ENCODE data around the gene RGL4. TPM values are rescaled to one million over a fixed set of nuclear protein-coding genes. Genes with fewer than 3 reads are reported as not detected.
"Not testable (repeated sequence)": the region's sequence is repeated elsewhere in the genome, so short reads cannot be mapped to it uniquely, and the experiment has no call there.

Gene RGL4
- total RNA-seq, 4 donors from 2014 or later: 0.25 to 1.3 TPM; not detected in 2

DNA sequence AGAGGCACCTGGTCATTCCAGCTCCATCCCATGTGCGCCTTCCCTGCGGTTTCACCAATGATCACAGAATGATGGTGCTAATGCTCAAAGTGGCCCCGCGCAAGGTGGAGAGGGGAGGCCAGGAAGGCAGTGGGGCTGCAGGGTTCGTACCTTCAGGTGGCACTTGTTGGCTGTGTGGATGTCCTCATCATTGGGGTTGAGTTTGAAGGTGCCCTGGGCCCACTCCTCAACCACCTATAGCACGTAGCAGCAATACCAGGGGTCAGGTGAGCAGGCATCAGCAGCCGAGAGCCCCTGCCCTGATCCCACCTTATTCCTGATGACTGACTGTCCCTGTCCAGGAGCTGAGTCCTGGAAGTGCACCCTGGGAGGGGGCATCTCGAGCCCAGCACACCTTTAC lies 38.1 kb upstream of the RGL4 start:
- WGBS, 2 donors: 89 to 98% methylated on average over 8 of the region's 8 CpGs
- Histone ChIP-seq H3K27ac (no peak overlapping the region), H3K27me3 (no peaks in the 10 kb centered on the region), H3K36me3 (no peaks in the 10 kb centered on the region), H3K4me3 (replicated peaks in 1 of 3) (no peak overlapping the region), H3K9me3 (no peaks in the 10 kb centered on the region), H3K4me1 (no peaks in the 10 kb centered on the region)
- no peak for DNase-seq
- intact Hi-C loops (cut with DNase I): no loop called here
- no peak for TF ChIP-seq POLR2A (IDR thresholded peaks at IDR 0.05)
- no peak for TF ChIP-seq CTCF (IDR thresholded peaks at IDR 0.05)

GRCh38 chr22:23655891-23656475 lies 34.8 kb upstream of the RGL4 start:
- Histone ChIP-seq H3K27ac (no peak overlapping the region), H3K9me3 (no peaks in the 10 kb centered on the region), H3K4me3 (replicated peaks in 1 of 3) (no peak overlapping the region), H3K4me1 (no peaks in the 10 kb centered on the region), H3K36me3 (peaks cover 0 to 10% of the 10 kb centered on the region in 2 donors), H3K27me3 (no peaks in the 10 kb centered on the region)
- 86 to 92% methylated on average over 6 of the region's 6 CpGs for WGBS, 2 donors
- intact Hi-C loops (cut with DNase I): no loop called here
- DNase-seq: no peak
- TF ChIP-seq CTCF (IDR thresholded peaks at IDR 0.05): no peak
- TF ChIP-seq POLR2A (IDR thresholded peaks at IDR 0.05): no peak

GRCh38 chr22:23657727-23658126 lies 33.1 kb upstream of the RGL4 start:
- Histone ChIP-seq H3K36me3 (peaks cover 0 to 10% of the 10 kb centered on the region in 2 donors), H3K27me3 (no peaks in the 10 kb centered on the region), H3K4me1 (no peaks in the 10 kb centered on the region), H3K27ac (no peak overlapping the region), H3K9me3 (no peaks in the 10 kb centered on the region), H3K4me3 (replicated peaks in 1 of 3) (no peak overlapping the region)
- 79 to 82% methylated on average over 5 of the region's 5 CpGs for whole genome bisulfite sequencing, 2 donors
- intact Hi-C loops (cut with DNase I): no loop called here
- DNase-seq: no peak
- TF ChIP-seq POLR2A (IDR thresholded peaks at IDR 0.05) (no peak), CTCF (IDR thresholded peaks at IDR 0.05) (no peak)

DNA sequence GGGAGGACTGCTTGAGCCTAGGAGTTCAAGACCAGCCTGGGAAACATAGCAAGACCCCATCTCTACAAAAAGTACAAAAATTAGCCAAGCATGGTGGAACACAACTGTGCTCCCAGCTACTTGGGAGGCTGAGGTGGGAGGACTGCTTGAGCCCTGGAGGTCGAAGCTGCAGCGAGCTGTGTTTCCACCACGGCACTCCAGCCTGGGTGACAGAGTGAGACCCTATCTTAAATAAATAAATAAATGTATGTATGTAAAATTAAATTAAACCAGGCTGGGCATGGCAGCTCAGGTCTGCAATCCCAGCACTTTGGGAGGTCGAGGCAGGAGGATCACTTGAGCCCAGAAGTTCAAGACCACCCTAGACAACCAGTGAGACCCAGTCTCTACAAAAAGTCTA lies 30.4 kb upstream of the RGL4 start:
- 95 to 100% methylated on average over 4 of the region's 4 CpGs for WGBS, 2 donors
- H3K36me3 ChIP-seq: peaks cover 0 to 10% of the 10 kb centered on the region in 2 donors

DNA sequence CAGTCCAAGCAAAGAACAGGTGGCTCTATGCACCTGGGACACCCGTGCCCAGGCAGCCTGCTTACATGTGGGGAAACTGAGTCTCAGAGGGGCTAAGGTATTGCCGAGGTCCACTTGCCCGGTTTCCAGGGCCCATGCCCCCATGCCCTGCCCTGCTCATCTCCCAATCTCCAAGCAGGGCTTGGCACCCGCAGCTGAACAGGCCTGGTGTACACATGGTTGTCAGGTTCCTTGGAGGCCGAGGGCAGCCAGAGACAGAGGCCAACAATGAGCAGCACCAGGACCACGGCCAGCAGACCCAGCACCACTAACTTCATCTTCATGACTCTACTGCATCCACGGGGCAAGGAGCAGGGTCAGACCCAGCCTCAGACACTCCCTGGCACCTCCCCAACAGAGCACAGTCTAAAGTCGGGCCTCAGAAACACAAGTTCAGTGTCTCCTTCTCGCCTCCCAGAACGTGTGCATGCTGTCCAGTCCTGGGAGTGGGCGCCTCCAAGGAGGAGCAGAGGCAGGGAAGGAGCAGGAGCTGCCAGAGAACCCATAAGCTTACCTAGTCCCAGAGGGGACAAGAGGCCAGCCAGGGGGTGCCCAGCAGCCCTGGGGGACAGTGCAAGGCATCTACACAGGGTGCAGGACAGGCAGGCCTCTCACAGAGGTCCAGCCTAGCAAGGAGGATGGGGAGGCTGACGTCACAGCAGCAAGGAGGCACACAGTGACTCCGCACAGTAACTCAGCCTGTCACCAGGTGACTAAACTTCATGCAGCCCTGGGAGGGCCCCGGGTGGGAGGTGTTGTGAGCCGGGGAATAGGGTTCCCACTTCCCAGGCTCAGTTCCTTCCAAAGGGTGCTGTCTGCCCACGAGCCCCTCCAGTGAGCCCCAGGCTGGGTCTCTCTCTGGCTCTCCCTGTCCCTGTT lies 20.2 kb upstream of the RGL4 start:
- H3K27me3 ChIP-seq: no peaks in the 10 kb centered on the region
- no peak for DNase-seq
- no peak overlapping the region for H3K27ac ChIP-seq
- H3K4me3 ChIP-seq (replicated peaks in 1 of 3): no peak overlapping the region
- H3K9me3 ChIP-seq: no peaks in the 10 kb centered on the region
- H3K36me3 ChIP-seq: no peaks in the 10 kb centered on the region
- no peaks in the 10 kb centered on the region for H3K4me1 ChIP-seq
- intact Hi-C loops (cut with DNase I): no loop called here
- TF ChIP-seq POLR2A (IDR thresholded peaks at IDR 0.05) (no peak), CTCF (IDR thresholded peaks at IDR 0.05) (no peak)
- 83 to 85% methylated on average over 6 to 14 of the region's 16 CpGs for WGBS, 2 donors

More for the DNA sequence above, 30.4 kb upstream of the RGL4 start:
- H3K27me3 ChIP-seq; H3K27ac ChIP-seq; H3K4me1 ChIP-seq; H3K9me3 ChIP-seq; intact Hi-C loops (cut with DNase I); DNase-seq; H3K4me3 ChIP-seq (replicated peaks in 1 of 3): not testable (repeated sequence)

DNA sequence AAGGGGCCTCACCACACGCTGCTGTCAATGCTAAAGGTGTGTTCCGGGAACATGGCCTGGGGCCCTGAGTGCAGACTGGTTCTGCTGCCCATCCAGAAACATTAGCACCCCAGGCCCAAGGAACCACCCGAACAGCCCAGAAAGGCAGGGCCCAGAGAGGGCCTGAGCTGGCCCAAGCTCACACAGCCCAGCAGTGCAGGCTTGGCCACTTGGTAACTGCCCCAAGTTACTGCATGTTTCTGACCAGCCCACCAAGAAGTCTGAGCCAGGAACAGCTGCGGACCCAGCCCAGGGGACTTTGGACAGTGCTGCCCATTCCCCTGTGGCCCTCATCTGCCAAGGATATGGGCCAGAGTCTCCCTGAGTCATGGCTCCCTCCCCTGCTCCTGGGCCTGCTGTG lies 19.4 kb upstream of the RGL4 start:
- H3K9me3 ChIP-seq; H3K27ac ChIP-seq; DNase-seq; H3K4me1 ChIP-seq; H3K4me3 ChIP-seq (replicated peaks in 1 of 3); H3K36me3 ChIP-seq; intact Hi-C loops (cut with DNase I); H3K27me3 ChIP-seq: not testable (repeated sequence)
- no CpG with 5 or more reads among the region's 4 CpGs for WGBS, 2 donors

- intact Hi-C loops (cut with DNase I): not testable (repeated sequence)
Measured at GRCh38 chr22:23672307-23673049, 18.3 kb upstream of the RGL4 start.

More at GRCh38 chr22:23672307-23673049, 18.3 kb upstream of the RGL4 start:
- H3K4me3 ChIP-seq (replicated peaks in 1 of 3); H3K9me3 ChIP-seq; H3K27ac ChIP-seq; DNase-seq; H3K4me1 ChIP-seq; H3K36me3 ChIP-seq; H3K27me3 ChIP-seq: not testable (repeated sequence)
- WGBS, 2 donors: 90 to 94% methylated on average over 8 of the region's 8 CpGs
